GM12801 (cell line): ENCODE data around the gene FGGY.

Source experiments
- CTCF ChIP-seq: IDR thresholded peaks from one replicate; pipeline ENCODE4 v1.5.1; 2011; ENCODE audit warnings: control low read depth; ENCODE audit not compliant: insufficient read length; ENCODE audit errors: extremely low read depth

The FGGY gene

GRCh38 chr1:59355361-59355760 lies 58.5 kb downstream of the FGGY start:
- TF ChIP-seq CTCF, result no peak

- no peak for TF ChIP-seq CTCF
Observed at GRCh38 chr1:59356627-59357026, 59.7 kb downstream of the FGGY start.

- TF ChIP-seq CTCF, result no peak
Observed at GRCh38 chr1:59357645-59358320, 60.9 kb downstream of the FGGY start.

GRCh38 chr1:59359325-59359724 lies 62.4 kb downstream of the FGGY start:
- no peak for TF ChIP-seq CTCF

- no peak for TF ChIP-seq CTCF
Observed at GRCh38 chr1:59360170-59360569, 63.3 kb downstream of the FGGY start.

GRCh38 chr1:59360729-59361128 lies 63.8 kb downstream of the FGGY start:
- no peak for TF ChIP-seq CTCF

GRCh38 chr1:59361766-59362165 lies 64.9 kb downstream of the FGGY start:
- TF ChIP-seq CTCF, result no peak
